GM10266 (cell line): Measurements from ENCODE around the gene BSPH1.
"Not testable (repeated sequence)": the region's sequence is repeated elsewhere in the genome, so short reads cannot be mapped to it uniquely, and the experiment has no call there.

Experiments
- DNase-seq: peaks from one replicate; pipeline ENCODE4 v3.0.0; 2012; ENCODE audit errors: extremely low spot score
- TF ChIP-seq, protein P1 (sequence below): IDR thresholded peaks from 2 replicates; pipeline ENCODE4 v1.5.1; 2012; ENCODE audit warnings: mild to moderate bottlenecking, low read depth; ENCODE audit not compliant: control insufficient read depth, insufficient read depth; ENCODE audit errors: missing control alignments

The BSPH1 gene

DNA sequence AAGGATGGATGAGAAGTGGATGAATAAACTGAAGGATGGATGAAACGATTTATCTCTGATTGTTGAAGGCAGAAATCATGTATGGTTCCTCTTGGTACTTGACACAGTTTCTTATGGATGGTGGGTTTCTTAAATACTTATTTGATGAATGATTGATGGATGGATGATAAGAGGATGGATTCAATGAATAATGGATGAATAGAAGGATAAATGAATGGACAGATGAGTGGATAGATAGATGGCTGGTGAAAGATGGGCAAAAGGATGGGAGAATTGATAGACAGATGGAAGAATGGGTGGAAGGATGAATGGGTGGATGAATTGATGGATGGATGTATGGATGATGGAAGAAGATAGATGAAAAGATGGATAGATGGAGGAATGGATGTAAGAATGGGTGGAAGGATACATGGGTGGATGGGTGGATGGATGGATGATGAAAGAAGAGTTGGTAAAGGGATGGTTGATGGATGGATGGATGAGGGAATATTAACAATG lies 4.3 kb upstream of the BSPH1 start:
- TF ChIP-seq, protein P1, sequence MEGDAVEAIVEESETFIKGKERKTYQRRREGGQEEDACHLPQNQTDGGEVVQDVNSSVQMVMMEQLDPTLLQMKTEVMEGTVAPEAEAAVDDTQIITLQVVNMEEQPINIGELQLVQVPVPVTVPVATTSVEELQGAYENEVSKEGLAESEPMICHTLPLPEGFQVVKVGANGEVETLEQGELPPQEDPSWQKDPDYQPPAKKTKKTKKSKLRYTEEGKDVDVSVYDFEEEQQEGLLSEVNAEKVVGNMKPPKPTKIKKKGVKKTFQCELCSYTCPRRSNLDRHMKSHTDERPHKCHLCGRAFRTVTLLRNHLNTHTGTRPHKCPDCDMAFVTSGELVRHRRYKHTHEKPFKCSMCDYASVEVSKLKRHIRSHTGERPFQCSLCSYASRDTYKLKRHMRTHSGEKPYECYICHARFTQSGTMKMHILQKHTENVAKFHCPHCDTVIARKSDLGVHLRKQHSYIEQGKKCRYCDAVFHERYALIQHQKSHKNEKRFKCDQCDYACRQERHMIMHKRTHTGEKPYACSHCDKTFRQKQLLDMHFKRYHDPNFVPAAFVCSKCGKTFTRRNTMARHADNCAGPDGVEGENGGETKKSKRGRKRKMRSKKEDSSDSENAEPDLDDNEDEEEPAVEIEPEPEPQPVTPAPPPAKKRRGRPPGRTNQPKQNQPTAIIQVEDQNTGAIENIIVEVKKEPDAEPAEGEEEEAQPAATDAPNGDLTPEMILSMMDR = no peak
- DNase-seq = no peak

DNA sequence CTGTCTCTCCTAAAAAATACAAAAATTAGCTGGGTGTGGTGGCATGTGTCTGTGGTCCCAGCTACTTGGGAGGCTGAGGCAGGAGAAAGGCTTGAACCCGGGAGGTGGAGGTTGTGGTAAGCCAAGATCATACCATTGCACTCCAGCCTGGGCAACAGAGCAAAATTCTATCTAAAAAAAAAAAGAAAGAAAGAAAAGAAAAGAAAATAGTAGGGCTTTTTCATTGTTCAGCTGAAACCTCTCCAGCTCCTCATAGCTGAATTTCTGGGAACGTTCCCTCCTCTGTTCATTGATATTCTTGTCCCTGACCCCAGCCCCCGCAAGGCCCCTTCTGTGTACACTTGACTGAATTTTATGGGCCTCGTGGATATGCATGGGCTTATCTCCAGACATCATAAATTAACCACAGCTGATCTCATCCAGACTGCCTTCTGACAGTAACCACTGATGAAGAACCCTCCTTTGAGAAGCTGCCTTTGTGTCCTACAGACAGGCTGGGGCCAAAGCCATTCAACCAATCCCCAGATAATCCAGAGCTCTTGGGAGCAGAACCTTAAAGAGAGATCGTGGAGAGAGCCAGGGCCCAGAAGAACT lies 2.3 kb upstream of the BSPH1 start, which contains the start of gene ELSPBP1:
Gene ELSPBP1, plus strand, starts transcription at position 424 of the 594 bp plus-strand sequence. CDS start 14,036 bp downstream, outside the sequence.
- no peak for DNase-seq

DNA sequence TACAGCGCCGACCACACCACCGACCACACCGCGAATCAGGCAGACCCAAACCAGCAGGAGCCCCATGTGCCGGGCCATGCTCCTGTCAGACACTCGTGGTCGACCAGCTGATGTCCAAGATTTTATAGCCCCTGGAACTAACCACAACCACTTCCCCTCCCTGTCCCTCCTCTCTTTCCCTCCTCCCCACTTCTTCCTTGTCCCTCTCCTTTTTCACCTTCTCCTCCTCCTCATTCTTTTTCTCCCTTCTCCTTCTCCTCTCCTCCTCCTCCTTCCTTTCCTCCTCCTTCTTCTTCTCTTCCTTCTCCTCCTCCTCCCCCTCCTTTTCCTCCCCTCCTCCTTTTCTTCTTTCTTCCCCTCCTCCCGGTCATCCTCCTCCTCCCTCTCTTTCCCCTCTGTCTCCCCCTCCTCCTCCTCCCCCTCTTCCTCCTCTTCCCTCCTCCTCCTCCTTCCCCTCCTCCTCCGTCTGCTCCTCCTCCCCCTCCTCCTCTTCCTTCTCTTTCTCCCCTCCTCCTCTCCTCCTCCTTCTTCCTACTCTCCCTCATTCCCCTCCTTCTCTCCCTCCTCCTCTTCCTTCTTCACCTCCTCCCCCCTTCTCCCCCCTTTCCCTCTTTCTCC lies 670 bp downstream of the BSPH1 start:
- no peak for DNase-seq
- TF ChIP-seq, protein P1 = no peak

More for the DNA sequence above, 2.3 kb upstream of the BSPH1 start, which contains the start of gene ELSPBP1:
- TF ChIP-seq, protein P1 = no peak

DNA sequence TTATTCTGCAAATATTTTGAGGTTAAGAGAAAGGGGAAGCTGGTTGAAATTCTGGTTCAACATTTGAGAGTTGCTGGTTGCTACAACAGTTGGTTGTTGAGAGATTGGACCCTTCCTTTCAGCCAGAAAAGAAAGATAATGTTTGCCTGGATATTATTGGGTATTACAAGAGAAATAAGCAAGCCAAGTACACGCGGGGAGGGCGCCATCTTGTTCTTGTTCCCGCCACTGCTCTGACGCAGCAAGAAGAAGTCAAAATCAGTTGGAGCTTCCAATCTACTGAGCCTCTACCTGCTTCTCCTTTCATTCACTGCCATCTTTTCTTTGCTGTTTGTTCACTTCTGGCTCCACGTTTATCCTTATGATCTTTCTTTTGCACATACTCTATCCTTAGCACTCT lies 18.4 kb downstream of the BSPH1 start:
- TF ChIP-seq, protein P1 = no peak
- no peak for DNase-seq

DNA sequence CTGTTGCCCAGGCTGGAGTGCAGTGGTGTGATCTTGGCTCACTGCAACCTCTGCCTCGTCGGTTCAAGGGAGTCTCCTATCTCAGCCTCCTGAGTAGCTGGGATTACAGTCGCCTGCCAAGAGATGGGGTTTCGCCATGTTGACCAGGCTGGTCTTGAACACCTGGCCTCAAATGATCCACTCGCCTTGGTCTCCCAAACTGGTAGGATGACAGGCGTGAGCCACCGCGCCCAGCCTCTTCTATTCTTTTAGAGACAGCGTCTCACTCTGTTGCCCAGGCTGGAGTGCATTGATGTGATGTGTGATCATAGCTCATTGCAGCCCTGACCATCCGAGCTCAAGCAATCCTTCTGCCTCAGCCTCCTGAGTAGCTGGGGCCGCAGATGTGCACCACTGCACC lies 36.0 kb downstream of the BSPH1 start:
- not testable (repeated sequence) for DNase-seq

DNA sequence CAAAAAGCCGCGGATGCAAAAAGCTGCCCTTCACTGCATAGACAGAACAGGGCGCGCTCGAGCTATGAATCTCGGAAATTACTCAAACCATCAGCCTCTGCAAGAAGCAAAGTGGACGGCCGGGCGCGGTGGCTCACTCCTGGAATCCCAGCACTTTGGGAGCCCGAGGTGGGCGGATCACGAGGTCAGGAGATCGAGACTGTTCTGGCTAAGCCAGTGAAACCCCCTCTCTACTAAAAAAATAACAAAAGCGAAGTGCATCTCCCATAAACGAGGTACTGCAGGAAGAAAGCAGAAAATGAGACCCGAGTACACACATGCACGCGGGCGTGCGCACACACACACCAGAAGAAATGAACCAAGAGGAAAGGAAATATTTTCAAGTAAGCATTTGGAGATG lies 39.8 kb downstream of the BSPH1 start:
- not testable (repeated sequence) for DNase-seq

DNA sequence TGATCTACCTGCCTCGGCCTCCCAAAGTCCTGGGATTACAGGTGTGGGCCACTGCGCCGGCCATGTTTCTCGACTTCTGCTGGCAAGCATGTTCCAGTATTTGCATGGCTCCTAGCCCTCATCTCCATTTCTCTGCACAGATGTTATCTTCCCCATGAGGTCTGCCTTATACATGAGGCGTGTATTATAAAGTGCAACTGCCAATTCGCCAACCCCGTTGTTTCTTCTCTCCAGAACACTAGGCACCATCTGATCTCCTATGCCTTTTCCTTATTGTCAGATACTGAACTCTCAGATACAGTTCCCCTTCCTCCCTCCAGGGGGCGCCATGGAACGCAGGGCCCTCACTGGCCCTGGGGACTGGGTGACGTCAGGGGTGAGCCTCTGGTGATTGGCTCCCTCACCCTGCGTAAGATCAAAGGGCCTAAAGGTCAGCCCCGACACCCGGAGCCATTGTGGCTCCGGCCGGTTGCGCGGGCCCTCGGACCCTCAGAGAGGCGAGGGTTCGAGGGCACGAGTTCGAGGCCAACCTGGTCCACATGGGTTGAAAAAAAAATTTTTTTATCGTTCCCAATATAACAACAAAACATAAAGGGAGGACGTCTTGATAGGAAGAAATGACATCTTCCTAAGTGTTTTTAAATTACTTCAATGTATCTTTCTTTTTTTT lies 42.0 kb downstream of the BSPH1 start:
- DNase-seq = not testable (repeated sequence)

DNA sequence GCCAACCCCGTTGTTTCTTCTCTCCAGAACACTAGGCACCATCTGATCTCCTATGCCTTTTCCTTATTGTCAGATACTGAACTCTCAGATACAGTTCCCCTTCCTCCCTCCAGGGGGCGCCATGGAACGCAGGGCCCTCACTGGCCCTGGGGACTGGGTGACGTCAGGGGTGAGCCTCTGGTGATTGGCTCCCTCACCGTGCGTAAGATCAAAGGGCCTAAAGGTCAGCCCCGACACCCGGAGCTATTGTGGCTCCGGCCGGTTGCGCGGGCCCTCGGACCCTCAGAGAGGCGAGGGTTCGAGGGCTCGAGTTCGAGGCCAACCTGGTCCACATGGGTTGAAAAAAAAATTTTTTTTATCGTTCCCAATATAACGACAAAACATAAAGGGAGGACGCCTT lies 63.4 kb downstream of the BSPH1 start:
- not testable (repeated sequence) for DNase-seq

DNA sequence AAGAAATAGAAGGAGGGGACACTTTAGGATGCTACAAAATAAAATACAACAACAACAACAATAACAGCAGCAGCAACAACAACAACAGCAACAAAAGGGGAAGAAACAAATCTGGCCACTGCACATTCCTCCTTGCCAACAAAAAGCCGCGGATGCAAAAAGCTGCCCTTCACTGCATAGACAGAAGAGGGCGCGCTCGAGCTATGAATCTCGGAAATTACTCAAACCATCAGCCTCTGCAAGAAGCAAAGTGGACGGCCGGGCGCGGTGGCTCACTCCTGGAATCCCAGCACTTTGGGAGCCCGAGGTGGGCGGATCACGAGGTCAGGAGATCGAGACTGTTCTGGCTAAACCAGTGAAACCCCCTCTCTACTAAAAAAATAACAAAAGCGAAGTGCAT lies 71.9 kb downstream of the BSPH1 start:
- TF ChIP-seq, protein P1 = peak; percentile 46
- DNase-seq = not testable (repeated sequence)
